HEK293 (cell line): Measurements from ENCODE around the gene CAPRIN2.

Experiments
- CTCF ChIP-seq: fragments of 450-650 bp; formaldehyde crosslinking; IDR thresholded peaks from 2 replicates; pipeline ENCODE4 v1.5.1; 2016; ENCODE audit warnings: missing biosample characterization, missing genetic modification characterization
- GLI4 ChIP-seq: fragments of 450-650 bp; formaldehyde crosslinking; IDR thresholded peaks from 2 replicates; pipeline ENCODE4 v1.5.1; 2016; ENCODE audit warnings: missing biosample characterization, missing genetic modification characterization
- ZNF114 ChIP-seq: fragments of 450-650 bp; formaldehyde crosslinking; IDR thresholded peaks from 2 replicates; pipeline ENCODE4 v1.5.0; 2017; ENCODE audit warnings: missing biosample characterization, missing genetic modification characterization
- ZNF19 ChIP-seq: fragments of 450-650 bp; formaldehyde crosslinking; IDR thresholded peaks from 2 replicates; pipeline ENCODE4; 2016; ENCODE audit warnings: missing biosample characterization, missing genetic modification characterization, low read depth
- ZNF24 ChIP-seq: fragments of 450-650 bp; formaldehyde crosslinking; IDR thresholded peaks from 2 replicates; pipeline ENCODE4 v1.5.1; 2016; ENCODE audit warnings: missing biosample characterization, missing genetic modification characterization
- ZSCAN23 ChIP-seq: fragments of 450-650 bp; formaldehyde crosslinking; IDR thresholded peaks from 2 replicates; pipeline ENCODE4 v1.5.1; 2016; ENCODE audit warnings: missing biosample characterization, missing genetic modification characterization
- ZXDB ChIP-seq: fragments of 450-650 bp; formaldehyde crosslinking; IDR thresholded peaks from 2 replicates; pipeline ENCODE4 v1.5.1; 2016; ENCODE audit warnings: missing biosample characterization, missing genetic modification characterization
- TF ChIP-seq, protein P1 (sequence below): IDR thresholded peaks from 2 replicates; pipeline ENCODE4 v1.6.1; 2011; ENCODE audit warnings: mild to moderate bottlenecking, low read depth, low read length, borderline replicate concordance
- TF ChIP-seq, protein P2 (sequence below): fragments of 450-650 bp; formaldehyde crosslinking; IDR thresholded peaks from 2 replicates; pipeline ENCODE4 v1.5.1; 2016; ENCODE audit warnings: missing biosample characterization, missing genetic modification characterization, low read depth

GRCh38 chr12:30761730-30762129 lies 7.0 kb upstream of the CAPRIN2 start:
- TF ChIP-seq CTCF (no peak), ZXDB (tag by site-specific recombination) (no peak), ZSCAN23 (tag by site-specific recombination) (no peak), ZNF19 (no peak), ZNF114 (tag by site-specific recombination) (no peak), ZNF24 (tag by site-specific recombination) (no peak), GLI4 (no peak)
- TF ChIP-seq, protein P1, sequence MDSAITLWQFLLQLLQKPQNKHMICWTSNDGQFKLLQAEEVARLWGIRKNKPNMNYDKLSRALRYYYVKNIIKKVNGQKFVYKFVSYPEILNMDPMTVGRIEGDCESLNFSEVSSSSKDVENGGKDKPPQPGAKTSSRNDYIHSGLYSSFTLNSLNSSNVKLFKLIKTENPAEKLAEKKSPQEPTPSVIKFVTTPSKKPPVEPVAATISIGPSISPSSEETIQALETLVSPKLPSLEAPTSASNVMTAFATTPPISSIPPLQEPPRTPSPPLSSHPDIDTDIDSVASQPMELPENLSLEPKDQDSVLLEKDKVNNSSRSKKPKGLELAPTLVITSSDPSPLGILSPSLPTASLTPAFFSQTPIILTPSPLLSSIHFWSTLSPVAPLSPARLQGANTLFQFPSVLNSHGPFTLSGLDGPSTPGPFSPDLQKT: no peak
- TF ChIP-seq, protein P2, sequence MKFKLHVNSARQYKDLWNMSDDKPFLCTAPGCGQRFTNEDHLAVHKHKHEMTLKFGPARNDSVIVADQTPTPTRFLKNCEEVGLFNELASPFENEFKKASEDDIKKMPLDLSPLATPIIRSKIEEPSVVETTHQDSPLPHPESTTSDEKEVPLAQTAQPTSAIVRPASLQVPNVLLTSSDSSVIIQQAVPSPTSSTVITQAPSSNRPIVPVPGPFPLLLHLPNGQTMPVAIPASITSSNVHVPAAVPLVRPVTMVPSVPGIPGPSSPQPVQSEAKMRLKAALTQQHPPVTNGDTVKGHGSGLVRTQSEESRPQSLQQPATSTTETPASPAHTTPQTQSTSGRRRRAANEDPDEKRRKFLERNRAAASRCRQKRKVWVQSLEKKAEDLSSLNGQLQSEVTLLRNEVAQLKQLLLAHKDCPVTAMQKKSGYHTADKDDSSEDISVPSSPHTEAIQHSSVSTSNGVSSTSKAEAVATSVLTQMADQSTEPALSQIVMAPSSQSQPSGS: no peak
